ENCODE data around the gene SCD5.

The SCD5 gene

DNA sequence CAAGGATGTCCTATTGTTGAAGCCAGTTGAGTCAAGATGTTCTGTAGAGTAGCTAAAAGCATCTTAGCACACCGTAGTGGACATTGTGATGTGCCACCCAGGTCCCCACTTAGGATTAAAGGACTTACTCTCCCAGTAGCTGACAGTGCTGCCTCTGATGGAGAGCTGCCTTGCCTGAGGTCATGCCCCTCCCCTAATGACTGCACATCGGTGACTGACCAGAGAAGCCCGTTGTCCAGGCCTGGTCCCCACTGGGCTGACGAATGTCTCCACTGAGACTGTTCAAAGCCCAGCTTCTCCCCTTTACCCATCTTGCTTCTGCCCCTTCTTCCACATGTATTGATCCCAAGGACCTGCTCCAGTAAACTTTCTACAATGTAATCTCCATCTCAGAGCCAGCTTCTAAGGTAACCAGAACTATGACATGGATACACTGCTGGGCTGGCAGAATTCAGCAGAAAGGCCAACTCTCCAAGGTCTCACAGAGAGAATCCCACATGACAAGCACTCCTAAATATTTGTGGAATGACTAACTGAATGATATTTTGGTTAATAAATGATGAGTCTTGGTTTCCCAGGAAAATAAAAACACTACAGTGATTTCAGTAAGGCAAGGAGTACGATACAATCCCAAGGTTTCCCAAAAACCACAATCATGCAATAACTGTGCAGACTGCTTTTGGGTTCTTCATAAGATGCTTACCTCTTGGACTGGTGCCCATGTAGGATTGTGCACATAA, 154.4 kb downstream of the SCD5 start:
- H3K9ac ChIP-seq (ENCODE audit: low read length in 5 of 5): no peak overlapping the region
- H3K27me3 ChIP-seq (ENCODE audit: control insufficient read depth in 5 of 5, insufficient read depth in 4 of 5, low read length in 5 of 5): no peaks in the 10 kb centered on the region
- no peaks in the 10 kb centered on the region for H3K4me1 ChIP-seq (ENCODE audit: control insufficient read depth in 5 of 5, insufficient read depth in 5 of 5, low read length in 5 of 5)
- H3K36me3 ChIP-seq (ENCODE audit: control insufficient read depth in 5 of 5, insufficient read depth in 5 of 5, low read length in 5 of 5): no peaks in the 10 kb centered on the region
- H3K4me3 ChIP-seq (ENCODE audit: low read depth in 1 of 5, low read length in 5 of 5): no peak overlapping the region
- no peak overlapping the region for H3K27ac ChIP-seq (ENCODE audit: low read depth, low read length)
- H3K9me3 ChIP-seq (ENCODE audit: control insufficient read depth in 5 of 5, low read length in 5 of 5): no peaks in the 10 kb centered on the region

DNA sequence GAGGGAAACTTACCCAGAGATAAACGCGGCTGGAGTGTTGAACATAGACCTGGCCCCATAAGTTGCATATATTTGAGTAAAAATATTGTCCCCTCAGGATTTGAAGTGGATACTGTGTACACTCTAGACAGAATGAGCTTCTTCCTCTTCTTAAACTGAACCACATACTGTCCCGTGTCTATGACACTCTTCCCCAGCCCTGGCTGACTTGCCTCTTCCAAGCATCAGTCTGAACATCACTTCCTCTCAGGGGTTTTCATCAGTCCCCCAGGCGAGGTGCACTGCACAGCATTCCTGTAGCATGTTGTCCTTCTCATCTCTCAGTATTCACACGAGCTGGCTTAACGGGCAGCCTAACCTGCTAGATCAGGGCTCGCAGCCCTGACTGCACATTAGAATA, 156.3 kb downstream of the SCD5 start:
- no peaks in the 10 kb centered on the region for H3K36me3 ChIP-seq (ENCODE audit: control insufficient read depth in 5 of 5, insufficient read depth in 5 of 5, low read length in 5 of 5)
- no peak overlapping the region for H3K4me3 ChIP-seq (ENCODE audit: low read depth in 1 of 5, low read length in 5 of 5)
- no peaks in the 10 kb centered on the region for H3K9me3 ChIP-seq (ENCODE audit: control insufficient read depth in 5 of 5, low read length in 5 of 5)
- no peaks in the 10 kb centered on the region for H3K4me1 ChIP-seq (ENCODE audit: control insufficient read depth in 5 of 5, insufficient read depth in 5 of 5, low read length in 5 of 5)
- no peak overlapping the region for H3K9ac ChIP-seq (ENCODE audit: low read length in 5 of 5)
- H3K27me3 ChIP-seq (ENCODE audit: control insufficient read depth in 5 of 5, insufficient read depth in 4 of 5, low read length in 5 of 5): no peaks in the 10 kb centered on the region
- no peak overlapping the region for H3K27ac ChIP-seq (ENCODE audit: low read depth, low read length)

DNA sequence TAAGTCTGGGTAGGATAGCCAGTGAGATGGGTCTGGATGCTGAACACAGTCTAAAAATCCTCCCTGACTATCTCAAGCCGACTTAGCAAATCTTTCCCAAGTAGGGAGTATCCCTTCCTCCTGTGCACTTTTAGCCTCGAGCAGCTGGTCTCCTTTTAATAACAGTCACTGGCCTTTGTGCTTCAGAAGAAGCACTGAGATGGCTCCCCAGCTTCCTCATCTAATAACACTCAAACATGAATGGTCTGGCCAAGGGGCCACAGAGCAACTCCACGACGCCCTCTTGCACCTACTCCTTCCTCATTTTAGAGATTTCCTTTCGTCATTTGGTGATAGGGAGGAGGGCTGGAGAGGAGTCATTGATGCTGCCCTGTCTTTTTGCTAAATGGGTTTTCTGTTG, 158.1 kb downstream of the SCD5 start:
- Histone ChIP-seq H3K4me3 (ENCODE audit: low read depth in 1 of 5, low read length in 5 of 5) (no peak overlapping the region), H3K27ac (ENCODE audit: low read depth, low read length) (no peak overlapping the region), H3K36me3 (ENCODE audit: control insufficient read depth in 5 of 5, insufficient read depth in 5 of 5, low read length in 5 of 5) (no peaks in the 10 kb centered on the region), H3K27me3 (ENCODE audit: control insufficient read depth in 5 of 5, insufficient read depth in 4 of 5, low read length in 5 of 5) (no peaks in the 10 kb centered on the region), H3K4me1 (ENCODE audit: control insufficient read depth in 5 of 5, insufficient read depth in 5 of 5, low read length in 5 of 5) (no peaks in the 10 kb centered on the region), H3K9ac (ENCODE audit: low read length in 5 of 5) (no peak overlapping the region), H3K9me3 (ENCODE audit: control insufficient read depth in 5 of 5, low read length in 5 of 5) (no peaks in the 10 kb centered on the region)

DNA sequence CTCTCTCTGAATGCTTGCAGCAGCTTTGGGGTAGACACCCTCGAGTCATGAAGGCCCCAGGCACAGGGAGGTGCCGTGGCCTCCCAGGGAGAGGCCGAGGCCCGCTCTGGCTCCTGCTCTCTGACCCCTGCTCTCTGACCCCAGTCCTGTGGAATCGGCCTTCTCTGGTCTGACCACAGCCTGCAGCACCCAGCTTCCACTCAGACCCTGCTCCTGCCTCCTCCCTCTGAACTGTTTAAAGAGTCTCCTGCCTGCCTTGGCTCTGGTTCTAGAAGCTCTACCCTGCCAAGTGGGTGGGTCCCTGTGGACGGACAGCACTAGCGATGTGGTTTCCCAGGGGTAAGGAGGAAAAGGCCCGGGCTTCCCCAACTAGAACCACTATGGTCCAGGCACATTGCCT, 158.6 kb downstream of the SCD5 start:
- H3K9me3 ChIP-seq (ENCODE audit: control insufficient read depth in 5 of 5, low read length in 5 of 5): no peaks in the 10 kb centered on the region
- no peaks in the 10 kb centered on the region for H3K4me1 ChIP-seq (ENCODE audit: control insufficient read depth in 5 of 5, insufficient read depth in 5 of 5, low read length in 5 of 5)
- H3K27ac ChIP-seq (ENCODE audit: low read depth, low read length): no peak overlapping the region
- no peaks in the 10 kb centered on the region for H3K27me3 ChIP-seq (ENCODE audit: control insufficient read depth in 5 of 5, insufficient read depth in 4 of 5, low read length in 5 of 5)
- H3K9ac ChIP-seq (ENCODE audit: low read length in 5 of 5): no peak overlapping the region
- no peak overlapping the region for H3K4me3 ChIP-seq (ENCODE audit: low read depth in 1 of 5, low read length in 5 of 5)
- no peaks in the 10 kb centered on the region for H3K36me3 ChIP-seq (ENCODE audit: control insufficient read depth in 5 of 5, insufficient read depth in 5 of 5, low read length in 5 of 5)

DNA sequence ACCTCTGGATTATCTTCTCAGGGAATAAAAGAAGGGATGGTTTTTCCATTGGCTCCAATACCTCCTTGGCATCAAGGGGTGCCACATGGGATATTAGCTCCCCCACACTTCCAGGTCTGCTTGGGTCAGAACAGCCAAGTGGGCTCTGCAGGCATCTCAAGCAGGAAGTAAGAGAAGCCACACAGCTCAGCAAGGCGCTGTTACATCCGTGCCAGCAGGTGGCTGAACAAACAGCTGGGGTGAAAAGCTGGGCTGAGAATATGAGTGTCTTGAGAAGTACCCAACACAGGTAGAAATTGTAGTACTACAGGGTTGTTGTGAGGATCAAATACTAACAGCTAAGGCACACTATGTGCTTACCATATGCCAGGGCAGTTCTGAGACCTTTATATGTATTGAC, 160.1 kb downstream of the SCD5 start:
- H3K27me3 ChIP-seq (ENCODE audit: control insufficient read depth in 5 of 5, insufficient read depth in 4 of 5, low read length in 5 of 5): no peaks in the 10 kb centered on the region
- no peaks in the 10 kb centered on the region for H3K36me3 ChIP-seq (ENCODE audit: control insufficient read depth in 5 of 5, insufficient read depth in 5 of 5, low read length in 5 of 5)
- H3K9me3 ChIP-seq (ENCODE audit: control insufficient read depth in 5 of 5, low read length in 5 of 5): no peaks in the 10 kb centered on the region
- no peak overlapping the region for H3K4me3 ChIP-seq (ENCODE audit: low read depth in 1 of 5, low read length in 5 of 5)
- no peaks in the 10 kb centered on the region for H3K4me1 ChIP-seq (ENCODE audit: control insufficient read depth in 5 of 5, insufficient read depth in 5 of 5, low read length in 5 of 5)
- H3K9ac ChIP-seq (ENCODE audit: low read length in 5 of 5): no peak overlapping the region
- H3K27ac ChIP-seq (ENCODE audit: low read depth, low read length): no peak overlapping the region

DNA sequence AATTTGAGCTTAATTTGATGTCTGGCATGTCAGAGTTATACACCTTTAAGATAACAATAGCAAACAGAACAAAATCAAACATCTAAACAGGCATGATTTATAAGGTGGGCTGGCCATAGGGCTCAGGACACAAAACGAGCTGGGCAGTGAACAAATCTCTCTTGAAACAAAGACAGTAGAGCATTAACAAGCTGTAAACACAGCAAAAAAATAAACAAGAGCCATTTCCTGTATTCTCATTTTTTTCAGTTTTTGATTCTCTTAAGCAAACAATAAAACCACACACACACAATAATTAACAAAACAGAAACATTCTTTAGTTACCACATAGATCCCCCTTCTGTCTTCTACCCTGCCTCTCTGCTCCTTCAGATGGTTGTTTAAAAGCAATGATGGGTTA, 168.5 kb downstream of the SCD5 start:
- peaks cover 0 to 21% (median 0%) of the 10 kb centered on the region in 5 donors for H3K4me1 ChIP-seq (ENCODE audit: control insufficient read depth in 5 of 5, insufficient read depth in 5 of 5, low read length in 5 of 5)
- no peak overlapping the region for H3K27ac ChIP-seq (ENCODE audit: low read depth, low read length)
- no peaks in the 10 kb centered on the region for H3K27me3 ChIP-seq (ENCODE audit: control insufficient read depth in 5 of 5, insufficient read depth in 4 of 5, low read length in 5 of 5)
- no peak overlapping the region for H3K4me3 ChIP-seq (ENCODE audit: low read depth in 1 of 5, low read length in 5 of 5)
- no peaks in the 10 kb centered on the region for H3K9me3 ChIP-seq (ENCODE audit: control insufficient read depth in 5 of 5, low read length in 5 of 5)
- H3K36me3 ChIP-seq (ENCODE audit: control insufficient read depth in 5 of 5, insufficient read depth in 5 of 5, low read length in 5 of 5): no peaks in the 10 kb centered on the region
- no peak overlapping the region for H3K9ac ChIP-seq (ENCODE audit: low read length in 5 of 5)

DNA sequence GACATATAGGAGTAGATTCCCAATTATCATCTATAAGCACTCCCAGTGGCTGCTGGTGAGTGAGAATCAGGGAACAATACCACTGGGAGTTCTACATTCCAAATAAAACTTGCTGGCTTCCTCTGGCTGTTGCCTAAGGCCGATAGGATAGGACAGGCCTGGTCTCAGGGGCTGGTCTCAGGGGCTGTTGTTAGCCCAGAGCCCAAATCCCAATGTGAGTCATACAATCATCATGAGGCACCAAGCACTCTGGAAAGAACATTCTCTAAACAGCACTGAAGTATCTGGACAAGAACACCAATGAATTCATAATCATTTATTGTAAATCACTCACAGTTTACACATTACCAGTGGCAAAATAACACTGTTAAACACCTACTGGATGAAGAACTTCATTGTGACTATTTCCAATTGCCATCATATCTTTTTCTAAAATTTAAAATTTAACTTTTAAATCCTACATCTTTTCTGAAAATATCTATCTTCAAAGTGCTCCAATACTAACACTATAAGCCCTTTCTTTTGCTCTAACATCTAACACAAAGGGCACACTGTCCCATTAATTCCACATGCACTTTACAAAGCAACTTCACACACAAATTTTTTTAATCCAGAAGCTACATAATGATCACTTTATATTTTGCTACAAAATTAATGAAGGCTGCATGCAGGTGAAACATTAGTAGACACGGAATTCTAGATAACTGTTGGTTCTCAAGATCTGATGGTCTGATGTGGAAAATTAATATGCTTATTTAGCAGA, 169.2 kb downstream of the SCD5 start:
- no peak overlapping the region for H3K27ac ChIP-seq (ENCODE audit: low read depth, low read length)
- H3K9ac ChIP-seq (ENCODE audit: low read length in 5 of 5): no peak overlapping the region
- H3K27me3 ChIP-seq (ENCODE audit: control insufficient read depth in 5 of 5, insufficient read depth in 4 of 5, low read length in 5 of 5): no peaks in the 10 kb centered on the region
- H3K4me3 ChIP-seq (ENCODE audit: low read depth in 1 of 5, low read length in 5 of 5): no peak overlapping the region
- H3K9me3 ChIP-seq (ENCODE audit: control insufficient read depth in 5 of 5, low read length in 5 of 5): no peaks in the 10 kb centered on the region
- no peaks in the 10 kb centered on the region for H3K36me3 ChIP-seq (ENCODE audit: control insufficient read depth in 5 of 5, insufficient read depth in 5 of 5, low read length in 5 of 5)
- H3K4me1 ChIP-seq (ENCODE audit: control insufficient read depth in 5 of 5, insufficient read depth in 5 of 5, low read length in 5 of 5): peaks cover 0 to 21% (median 0%) of the 10 kb centered on the region in 5 donors

DNA sequence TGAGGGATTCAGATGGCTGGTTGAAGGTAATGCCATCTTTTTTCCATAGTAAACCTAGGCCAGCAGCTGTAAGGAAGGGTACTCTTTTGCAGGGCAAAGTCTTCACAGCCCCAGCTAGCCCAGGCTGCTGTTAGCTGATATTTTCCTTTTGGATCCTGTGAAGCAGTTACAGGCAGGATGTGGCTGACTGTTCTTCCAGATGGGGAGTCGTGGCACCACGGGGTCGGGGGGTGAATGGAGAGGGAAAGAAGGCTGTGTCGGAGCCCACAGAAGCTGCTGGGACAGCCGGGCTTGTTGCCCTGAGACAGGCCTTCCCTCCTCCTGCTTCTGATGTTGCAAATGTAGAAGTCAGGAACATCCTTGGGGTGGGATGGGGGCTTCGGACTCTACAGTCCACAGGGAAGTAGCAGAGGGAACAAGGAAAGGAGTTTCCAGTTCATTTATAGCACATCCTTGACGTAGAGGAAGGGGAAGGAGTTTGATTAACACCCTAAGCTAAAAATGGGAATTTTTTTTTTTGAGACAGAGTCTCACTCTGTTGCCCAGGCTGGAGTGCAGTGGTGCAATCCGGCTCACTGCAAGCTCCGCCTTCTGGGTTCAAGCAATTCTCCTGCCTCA, 172.2 kb downstream of the SCD5 start:
- H3K4me1 ChIP-seq (ENCODE audit: control insufficient read depth in 5 of 5, insufficient read depth in 5 of 5, low read length in 5 of 5): peaks cover 0 to 21% (median 0%) of the 10 kb centered on the region in 5 donors
- no peaks in the 10 kb centered on the region for H3K27me3 ChIP-seq (ENCODE audit: control insufficient read depth in 5 of 5, insufficient read depth in 4 of 5, low read length in 5 of 5)
- H3K4me3 ChIP-seq (ENCODE audit: low read depth in 1 of 5, low read length in 5 of 5): peak overlapping the region in 2 of 5 donors; percentile 7 to 33
- H3K9me3 ChIP-seq (ENCODE audit: control insufficient read depth in 5 of 5, low read length in 5 of 5): no peaks in the 10 kb centered on the region
- H3K9ac ChIP-seq (ENCODE audit: low read length in 5 of 5): no peak overlapping the region
- H3K36me3 ChIP-seq (ENCODE audit: control insufficient read depth in 5 of 5, insufficient read depth in 5 of 5, low read length in 5 of 5): no peaks in the 10 kb centered on the region
- no peak overlapping the region for H3K27ac ChIP-seq (ENCODE audit: low read depth, low read length)

DNA sequence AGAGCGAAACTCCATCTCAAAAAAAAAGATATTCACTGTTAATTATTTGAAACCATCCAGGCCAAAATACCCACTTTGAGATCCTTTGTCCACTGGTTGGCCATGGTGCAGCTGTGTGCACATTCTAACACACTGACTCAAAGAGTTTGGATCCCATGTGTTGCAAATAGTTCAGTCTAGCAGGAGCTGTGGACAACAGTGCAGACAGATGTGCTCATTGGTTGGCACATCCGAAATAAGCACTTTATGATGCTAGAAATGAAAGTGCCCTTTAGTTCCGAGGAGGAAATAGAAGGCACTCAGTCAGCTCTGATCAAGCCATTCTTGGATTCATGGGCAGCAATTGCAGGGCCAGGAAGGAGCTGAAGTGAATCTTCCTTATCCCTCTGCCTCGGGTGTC, 173.8 kb downstream of the SCD5 start:
- Histone ChIP-seq H3K27ac (ENCODE audit: low read depth, low read length) (no peak overlapping the region), H3K36me3 (ENCODE audit: control insufficient read depth in 5 of 5, insufficient read depth in 5 of 5, low read length in 5 of 5) (no peaks in the 10 kb centered on the region), H3K27me3 (ENCODE audit: control insufficient read depth in 5 of 5, insufficient read depth in 4 of 5, low read length in 5 of 5) (no peaks in the 10 kb centered on the region), H3K4me3 (ENCODE audit: low read depth in 1 of 5, low read length in 5 of 5) (no peak overlapping the region), H3K9me3 (ENCODE audit: control insufficient read depth in 5 of 5, low read length in 5 of 5) (no peaks in the 10 kb centered on the region), H3K4me1 (ENCODE audit: control insufficient read depth in 5 of 5, insufficient read depth in 5 of 5, low read length in 5 of 5) (peaks cover 0 to 21% (median 0%) of the 10 kb centered on the region in 5 donors), H3K9ac (ENCODE audit: low read length in 5 of 5) (no peak overlapping the region)

DNA sequence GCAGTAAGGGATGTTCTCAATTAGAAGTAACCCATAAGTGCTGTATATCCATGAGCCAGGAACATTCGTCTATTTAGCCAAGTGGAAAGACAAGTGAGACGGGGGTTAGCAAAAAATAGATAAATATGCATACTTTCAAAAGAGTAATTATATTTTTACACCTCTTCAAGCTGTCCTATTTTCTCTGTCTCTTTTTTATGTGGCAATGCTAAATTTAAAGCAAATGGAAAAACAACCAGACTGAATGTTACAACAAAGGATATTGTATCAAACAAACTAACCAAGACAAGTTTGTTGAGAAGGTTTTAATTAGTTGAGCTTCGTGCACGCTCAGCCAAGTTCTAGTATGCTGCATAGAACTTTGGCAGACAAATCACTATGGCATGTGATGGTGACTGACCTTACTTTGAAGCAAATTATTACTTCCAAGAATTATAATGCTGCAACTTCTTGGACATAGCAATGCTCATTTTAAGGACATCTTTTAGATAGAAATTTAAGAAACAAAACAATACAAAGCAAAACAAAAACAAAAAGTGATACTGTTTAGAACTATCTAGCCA, 175.4 kb downstream of the SCD5 start:
- Histone ChIP-seq H3K4me1 (ENCODE audit: control insufficient read depth in 5 of 5, insufficient read depth in 5 of 5, low read length in 5 of 5) (peaks cover 0 to 21% (median 0%) of the 10 kb centered on the region in 5 donors), H3K27ac (ENCODE audit: low read depth, low read length) (no peak overlapping the region), H3K4me3 (ENCODE audit: low read depth in 1 of 5, low read length in 5 of 5) (no peak overlapping the region), H3K27me3 (ENCODE audit: control insufficient read depth in 5 of 5, insufficient read depth in 4 of 5, low read length in 5 of 5) (no peaks in the 10 kb centered on the region), H3K9me3 (ENCODE audit: control insufficient read depth in 5 of 5, low read length in 5 of 5) (no peaks in the 10 kb centered on the region), H3K9ac (ENCODE audit: low read length in 5 of 5) (no peak overlapping the region), H3K36me3 (ENCODE audit: control insufficient read depth in 5 of 5, insufficient read depth in 5 of 5, low read length in 5 of 5) (no peaks in the 10 kb centered on the region)
